ENCODE data around the gene UBR4.

- no peak for TF ChIP-seq CTCF (IDR thresholded peaks at IDR 0.05; ENCODE audit: poor library complexity)
- no peak for TF ChIP-seq EZH2phosphoT487 (IDR thresholded peaks at IDR 0.05; ENCODE audit: low read depth, severe bottlenecking, unreplicated experiment)
Observed at GRCh38 chr1:19199329-19199968, 10.6 kb downstream of the UBR4 start.
